SK-N-MC (cell line): ENCODE measurements around the gene ACSS3.

Source experiments
- DNase-seq: peaks from one replicate; pipeline ENCODE4 v3.0.0-alpha.2; 2011; ENCODE audit warnings: low read depth, low spot score
- H3K27ac ChIP-seq: fragments of 200-600 bp; sonication (generic); 2 replicates; pipeline ENCODE4 v1.5.1; 2016; ENCODE audit warnings: mixed run types
- H3K36me3 ChIP-seq: fragments of 200-600 bp; sonication (generic); 2 replicates; pipeline ENCODE4 v1.6.1; 2017; ENCODE audit warnings: antibody characterized with exemption, low read length, mixed read lengths; ENCODE audit not compliant: insufficient read depth
- H3K4me3 ChIP-seq: fragments of 200-600 bp; sonication (generic); 2 replicates; pipeline ENCODE4 v1.5.1; 2016
- H3K9ac ChIP-seq: fragments of 200-600 bp; sonication (generic); 2 replicates; pipeline ENCODE4 v1.8.0; 2017; ENCODE audit warnings: mixed run types, mixed read lengths; ENCODE audit not compliant: insufficient read length
- H3K9me3 ChIP-seq: fragments of 200-600 bp; sonication (generic); 2 replicates; pipeline ENCODE4 v1.6.1; 2017; ENCODE audit warnings: low read depth, mild to moderate bottlenecking, antibody characterized with exemption, low read length, moderate library complexity, mixed read lengths
- EZH2 ChIP-seq: fragments of 200-600 bp; sonication (generic); IDR thresholded peaks from one replicate; pipeline ENCODE4 v1.6.1; 2017; ENCODE audit warnings: antibody characterized with exemption
- FOXP2 ChIP-seq: optimal IDR thresholded peaks from 2 replicates; pipeline ENCODE3; 2011; ENCODE audit warnings: mild to moderate bottlenecking, moderate library complexity; ENCODE audit not compliant: insufficient read depth; ENCODE audit errors: extremely low read length, control extremely low read depth
- POLR2AphosphoS5 ChIP-seq: IDR thresholded peaks from 2 replicates; pipeline ENCODE4 v1.6.1; 2012; ENCODE audit warnings: mild to moderate bottlenecking, low read depth, low read length, borderline replicate concordance

ACSS3 gene

DNA sequence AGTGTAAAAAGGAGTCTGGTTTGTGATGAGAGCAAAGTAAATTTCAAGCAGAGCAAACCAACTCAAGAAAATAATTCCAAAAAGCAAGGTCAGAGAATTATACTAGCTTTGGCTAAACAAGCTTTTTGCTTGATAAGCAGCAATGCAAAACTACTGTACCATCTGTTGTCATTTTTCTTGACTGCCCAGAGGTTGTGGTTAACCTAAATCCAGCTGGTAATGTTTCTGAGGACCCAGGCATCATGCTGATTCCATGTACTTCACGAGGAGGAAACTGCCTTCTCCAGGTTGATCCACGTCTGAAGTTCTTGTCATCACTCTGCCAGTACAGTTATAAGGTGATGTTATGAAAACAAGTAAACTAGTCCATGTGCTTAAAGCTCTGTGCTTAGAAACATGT is 185.2 kb downstream of the ACSS3 start:
- H3K4me3 ChIP-seq = no peak overlapping the region
- H3K27ac ChIP-seq = no peak overlapping the region
- no peaks in the 10 kb centered on the region for H3K36me3 ChIP-seq
- no peaks in the 10 kb centered on the region for H3K9me3 ChIP-seq
- H3K9ac ChIP-seq = no peak overlapping the region
- TF ChIP-seq FOXP2 (no peak), EZH2 (no peak), POLR2AphosphoS5 (no peak)
- no peak for DNase-seq

DNA sequence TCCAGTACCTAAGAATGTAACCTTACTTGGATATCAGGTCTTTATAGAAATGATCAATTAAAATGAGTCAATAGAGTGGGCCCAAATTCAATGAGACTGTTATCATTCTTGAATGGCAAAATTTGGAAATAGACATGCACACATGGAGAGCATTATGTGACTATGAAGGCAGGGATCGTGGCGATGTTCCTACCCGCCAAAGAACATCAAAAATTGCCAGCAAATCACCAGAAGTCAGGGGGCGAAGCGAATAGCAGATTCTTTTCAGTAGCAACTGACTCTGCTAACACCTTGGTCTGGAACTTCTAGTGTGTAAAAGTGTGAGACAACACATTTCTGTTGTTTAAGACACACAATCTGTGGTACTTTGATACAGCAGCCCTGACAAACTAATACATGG is 192.5 kb downstream of the ACSS3 start:
- no peak for DNase-seq
- TF ChIP-seq POLR2AphosphoS5 (no peak), FOXP2 (no peak), EZH2 (no peak)
- no peaks in the 10 kb centered on the region for H3K36me3 ChIP-seq
- H3K4me3 ChIP-seq = no peak overlapping the region
- H3K27ac ChIP-seq = no peak overlapping the region
- no peak overlapping the region for H3K9ac ChIP-seq
- H3K9me3 ChIP-seq = no peaks in the 10 kb centered on the region

DNA sequence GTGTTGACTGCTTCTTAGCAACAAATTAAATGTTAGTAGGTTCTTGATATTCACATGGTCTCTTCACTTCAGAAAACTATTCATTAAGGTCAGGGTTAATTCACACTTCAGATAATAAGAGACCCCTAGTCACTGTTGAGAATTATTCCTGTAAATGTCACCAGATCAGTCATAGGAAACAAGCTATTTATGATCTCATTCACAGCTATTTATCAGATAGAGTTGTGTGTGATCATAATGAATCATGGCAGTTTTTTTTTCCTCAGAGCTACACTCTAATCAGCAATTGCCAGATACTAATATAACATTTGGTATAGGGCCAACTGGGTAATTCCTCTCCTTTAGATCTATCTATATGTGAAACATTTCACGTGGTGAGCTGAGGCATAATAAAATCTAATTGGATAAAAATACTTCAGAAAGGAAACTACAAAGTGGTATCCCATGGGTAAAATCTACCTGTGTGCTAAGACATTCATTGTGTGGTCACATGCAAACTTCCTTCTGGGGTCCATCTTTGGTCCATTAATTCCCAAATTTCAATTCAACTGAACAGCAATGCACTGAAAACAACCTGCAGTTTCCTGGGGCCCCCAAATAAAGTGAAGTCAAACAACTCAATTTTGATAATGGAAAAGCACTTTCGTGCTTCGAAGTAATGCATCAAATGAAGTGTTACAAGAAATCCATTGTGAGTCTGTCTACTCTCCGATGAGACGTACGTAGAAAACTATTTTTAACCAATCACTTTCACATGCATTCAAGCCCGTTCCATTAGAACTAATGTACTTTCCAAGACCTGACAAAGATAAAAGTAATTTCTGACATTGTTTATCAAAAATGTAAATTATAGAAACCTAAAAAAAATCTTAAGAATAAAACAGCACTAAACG is 197.0 kb downstream of the ACSS3 start:
- H3K27ac ChIP-seq = no peak overlapping the region
- no peaks in the 10 kb centered on the region for H3K9me3 ChIP-seq
- no peak overlapping the region for H3K4me3 ChIP-seq
- H3K36me3 ChIP-seq = no peaks in the 10 kb centered on the region
- no peak for DNase-seq
- H3K9ac ChIP-seq = no peak overlapping the region
- TF ChIP-seq EZH2 (no peak), FOXP2 (no peak), POLR2AphosphoS5 (no peak)

DNA sequence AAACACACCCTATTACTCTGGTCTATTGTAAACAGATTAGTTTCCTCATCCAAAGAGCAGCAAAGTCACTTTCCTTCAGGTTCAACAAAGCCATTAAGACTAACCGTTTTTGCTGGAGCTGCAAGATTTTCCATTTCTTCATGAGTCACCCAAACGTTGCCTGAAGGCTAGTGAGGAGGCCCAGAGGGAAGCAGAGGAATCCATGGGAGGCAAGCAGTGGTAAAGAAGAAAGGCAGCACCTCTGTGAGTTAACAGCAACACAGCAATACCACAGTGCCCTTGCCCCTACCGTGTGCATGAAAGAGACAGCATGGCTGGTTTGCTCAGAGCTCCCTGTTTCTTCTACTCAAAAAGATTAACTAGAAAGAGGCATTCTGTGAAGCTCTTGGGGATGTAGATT is 206.3 kb downstream of the ACSS3 start:
- Histone ChIP-seq H3K27ac (peak overlapping the region; percentile 40; the same call in 1 of the 2 replicates), H3K4me3 (no peak overlapping the region), H3K9me3 (no peaks in the 10 kb centered on the region), H3K36me3 (no peaks in the 10 kb centered on the region), H3K9ac (no peak overlapping the region)
- DNase-seq = no peak
- no peak for TF ChIP-seq POLR2AphosphoS5
- TF ChIP-seq FOXP2 = no peak
- no peak for TF ChIP-seq EZH2

DNA sequence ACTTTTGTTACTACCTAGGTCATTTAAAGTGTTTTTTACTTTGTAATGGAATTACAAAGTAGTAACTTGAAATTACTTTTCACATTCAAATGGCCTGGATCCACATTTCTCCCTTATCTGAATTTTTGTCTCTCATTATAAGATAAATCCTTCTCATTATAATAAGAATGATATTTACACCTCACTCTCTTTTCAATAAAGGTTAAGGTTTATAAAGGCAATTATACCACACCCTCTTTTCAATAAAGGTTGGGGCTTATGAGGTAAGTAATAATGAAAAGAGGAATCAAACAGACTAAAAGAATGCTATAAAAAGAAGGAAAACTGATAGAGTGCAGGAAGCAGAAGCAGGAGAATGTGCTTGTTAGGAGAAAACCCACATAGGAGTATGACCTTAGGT is 210.8 kb downstream of the ACSS3 start:
- TF ChIP-seq EZH2 (no peak), POLR2AphosphoS5 (no peak), FOXP2 (no peak)
- no peak overlapping the region for H3K27ac ChIP-seq
- H3K9ac ChIP-seq = no peak overlapping the region
- H3K9me3 ChIP-seq = no peaks in the 10 kb centered on the region; the same call in 1 of the 2 replicates
- peaks cover 3% of the 10 kb centered on the region; the same call in 1 of the 2 replicates for H3K36me3 ChIP-seq
- no peak for DNase-seq
- no peak overlapping the region for H3K4me3 ChIP-seq

DNA sequence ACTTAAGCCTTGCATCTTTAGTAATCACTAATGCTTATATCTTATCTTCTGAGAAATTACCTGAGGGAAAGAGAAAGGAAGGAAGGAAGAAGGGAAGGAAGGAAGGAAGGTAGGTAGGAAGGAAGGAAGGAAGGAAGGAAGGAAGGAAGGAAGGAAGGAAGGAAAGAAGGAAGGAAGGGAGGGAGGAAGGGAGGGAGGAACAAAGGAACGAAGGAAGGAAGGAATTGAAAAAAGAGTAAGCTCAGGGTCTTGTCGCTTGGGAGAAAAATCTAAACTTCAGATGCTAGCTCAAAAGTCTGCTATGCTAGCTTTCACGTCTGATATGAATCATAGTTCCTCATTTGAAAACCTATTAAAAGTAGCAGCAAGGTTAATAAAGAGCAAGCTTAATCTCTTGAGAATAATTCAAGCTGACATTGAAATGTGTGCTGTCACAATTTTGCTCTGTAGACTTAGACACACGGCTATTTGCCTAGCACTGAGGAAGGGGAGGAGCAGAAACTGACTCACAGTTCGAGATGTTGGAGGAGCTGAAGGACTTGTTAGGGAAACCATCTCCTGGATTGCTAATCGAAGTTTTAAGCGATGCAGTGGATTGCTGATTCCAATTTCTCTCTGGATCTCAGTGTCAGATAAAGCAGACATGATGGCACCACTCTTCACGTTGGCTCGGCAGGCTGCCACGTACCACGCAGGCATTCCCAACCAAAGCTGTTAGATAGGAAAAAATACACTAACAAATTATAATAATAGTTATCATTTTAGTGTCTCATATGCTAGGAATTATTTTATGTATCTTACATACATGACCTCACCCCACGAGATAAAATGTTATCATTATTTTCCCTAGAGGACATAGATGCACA is 216.7 kb downstream of the ACSS3 start:
- H3K27ac ChIP-seq = peak overlapping the region; percentile 99
- TF ChIP-seq EZH2 = no peak
- peak; percentile 79; the same call in 1 of the 2 replicates for TF ChIP-seq POLR2AphosphoS5
- TF ChIP-seq FOXP2 = no peak

DNA sequence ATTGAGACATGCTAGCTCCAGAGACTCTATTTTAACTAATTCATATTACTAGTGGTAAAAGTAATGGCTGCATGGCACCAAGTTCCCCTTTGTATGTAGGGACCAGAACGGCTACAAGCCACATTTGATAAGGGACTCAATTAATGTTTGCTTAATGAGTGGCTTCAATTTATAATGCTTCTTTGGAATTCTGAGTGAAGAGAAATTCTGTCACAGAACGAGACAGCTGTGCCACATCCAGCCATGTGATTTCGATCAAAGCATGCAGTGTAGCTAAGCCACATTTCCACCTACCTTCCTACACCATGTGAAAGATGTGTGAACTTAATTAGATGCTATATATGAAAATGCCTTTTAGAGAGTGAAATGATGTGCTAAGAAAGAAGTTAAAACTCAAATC is 217.4 kb downstream of the ACSS3 start:
- Histone ChIP-seq H3K9ac (peak overlapping the region; percentile 46), H3K36me3 (peaks cover 6% of the 10 kb centered on the region; the same call in 1 of the 2 replicates), H3K27ac (peak overlapping the region; percentile 99), H3K9me3 (no peaks in the 10 kb centered on the region; the same call in 1 of the 2 replicates), H3K4me3 (peak overlapping the region; percentile 75)
- no peak for DNase-seq
- TF ChIP-seq FOXP2 (no peak), POLR2AphosphoS5 (no peak), EZH2 (no peak)

More for the DNA sequence above, 216.7 kb downstream of the ACSS3 start:
- H3K4me3 ChIP-seq = peak overlapping the region; percentile 75
- peaks cover 6% of the 10 kb centered on the region; the same call in 1 of the 2 replicates for H3K36me3 ChIP-seq
- H3K9me3 ChIP-seq = no peaks in the 10 kb centered on the region; the same call in 1 of the 2 replicates
- peak; percentile 92 for DNase-seq
- peak overlapping the region; percentile 46 for H3K9ac ChIP-seq

DNA sequence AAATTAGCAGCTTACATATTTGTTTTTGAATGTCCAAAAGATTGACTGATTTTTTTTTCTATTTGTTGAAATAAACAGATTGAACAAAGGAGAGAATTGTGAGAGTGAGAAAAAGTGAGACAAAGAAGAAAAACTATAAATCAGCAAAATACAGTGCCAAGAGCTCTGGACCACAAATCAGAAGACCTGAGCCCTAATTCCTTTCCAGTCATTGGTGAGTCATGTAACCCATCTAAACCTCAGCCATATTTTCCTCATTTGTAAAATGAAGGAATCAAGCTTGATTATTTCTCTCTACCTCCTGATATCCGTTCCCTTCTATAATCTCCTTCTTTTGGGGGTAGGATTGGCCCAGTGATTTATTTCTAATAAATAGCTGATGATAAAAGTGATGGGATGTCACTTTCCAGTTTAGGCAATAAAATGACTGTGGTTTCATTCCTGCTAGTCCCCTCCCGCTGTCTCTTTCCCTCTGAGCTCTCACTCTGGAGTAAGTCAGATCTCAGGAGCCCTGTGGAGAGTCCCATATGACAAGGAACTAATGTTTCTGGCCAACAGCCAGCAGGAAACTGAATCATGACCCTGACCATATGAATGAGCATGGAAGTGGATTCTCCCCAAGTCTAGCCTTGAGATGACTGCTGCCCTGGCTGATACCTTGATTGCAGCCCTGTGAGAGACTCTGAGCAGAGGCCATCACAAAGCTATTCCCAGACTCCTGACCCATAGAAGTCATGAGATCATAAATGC is 218.9 kb downstream of the ACSS3 start:
- Histone ChIP-seq H3K27ac (peak overlapping the region; percentile 99; the same call in 1 of the 2 replicates), H3K36me3 (peaks cover 6% of the 10 kb centered on the region; the same call in 1 of the 2 replicates), H3K9ac (no peak overlapping the region), H3K9me3 (no peaks in the 10 kb centered on the region; the same call in 1 of the 2 replicates), H3K4me3 (no peak overlapping the region)
- DNase-seq = no peak
- TF ChIP-seq POLR2AphosphoS5 (no peak), FOXP2 (no peak), EZH2 (no peak)
